ENCODE results near the gene GNA14. TPM values are rescaled to one million over a fixed set of nuclear protein-coding genes. Genes with fewer than 3 reads are reported as not detected.

The GNA14 gene
- total and polyA plus RNA-seq, 12 donors, result 1.7 to 11.9 (median 2.9) TPM

DNA sequence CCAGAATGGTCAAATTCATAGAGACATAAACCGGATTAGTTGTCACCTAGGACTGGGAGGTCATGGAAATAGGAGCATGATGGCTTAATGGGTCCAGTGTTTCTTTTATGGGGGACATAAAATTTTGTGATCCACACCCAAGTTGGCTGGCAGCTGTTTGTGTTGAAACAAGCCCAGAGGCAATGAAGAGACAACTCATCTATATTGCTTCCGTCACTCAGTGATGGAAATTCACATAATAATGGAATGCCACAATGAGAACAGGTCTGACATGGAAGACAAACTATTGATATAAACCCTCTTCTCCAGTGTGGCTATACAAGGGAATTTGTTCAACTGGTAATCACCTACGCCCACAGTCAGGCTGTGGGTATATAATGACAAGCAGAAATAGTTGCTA, 173.2 kb downstream of the GNA14 start:
- no peak for DNase-seq
- H3K4me3 ChIP-seq, result no peak overlapping the region
- H3K27me3 ChIP-seq, result no peaks in the 10 kb centered on the region
- H3K36me3 ChIP-seq (replicated peaks in 1 of 2), result no peaks in the 10 kb centered on the region
- intact Hi-C loops (cut with DNase I), result no loop called here
- no peak for TF ChIP-seq POLR2A (IDR thresholded peaks at IDR 0.05)
- TF ChIP-seq, protein P1, sequence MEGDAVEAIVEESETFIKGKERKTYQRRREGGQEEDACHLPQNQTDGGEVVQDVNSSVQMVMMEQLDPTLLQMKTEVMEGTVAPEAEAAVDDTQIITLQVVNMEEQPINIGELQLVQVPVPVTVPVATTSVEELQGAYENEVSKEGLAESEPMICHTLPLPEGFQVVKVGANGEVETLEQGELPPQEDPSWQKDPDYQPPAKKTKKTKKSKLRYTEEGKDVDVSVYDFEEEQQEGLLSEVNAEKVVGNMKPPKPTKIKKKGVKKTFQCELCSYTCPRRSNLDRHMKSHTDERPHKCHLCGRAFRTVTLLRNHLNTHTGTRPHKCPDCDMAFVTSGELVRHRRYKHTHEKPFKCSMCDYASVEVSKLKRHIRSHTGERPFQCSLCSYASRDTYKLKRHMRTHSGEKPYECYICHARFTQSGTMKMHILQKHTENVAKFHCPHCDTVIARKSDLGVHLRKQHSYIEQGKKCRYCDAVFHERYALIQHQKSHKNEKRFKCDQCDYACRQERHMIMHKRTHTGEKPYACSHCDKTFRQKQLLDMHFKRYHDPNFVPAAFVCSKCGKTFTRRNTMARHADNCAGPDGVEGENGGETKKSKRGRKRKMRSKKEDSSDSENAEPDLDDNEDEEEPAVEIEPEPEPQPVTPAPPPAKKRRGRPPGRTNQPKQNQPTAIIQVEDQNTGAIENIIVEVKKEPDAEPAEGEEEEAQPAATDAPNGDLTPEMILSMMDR (IDR thresholded peaks at IDR 0.05), result no peak
- 94 to 99% (median 96%) methylated on average over 3 of the region's 3 CpGs for WGBS, 4 donors
- H3K9me3 ChIP-seq (replicated peaks in 1 of 3), result peaks cover 0 to 3% (median 0%) of the 10 kb centered on the region in 3 donors
- H3K4me1 ChIP-seq (replicated peaks in 1 of 2), result no peaks in the 10 kb centered on the region
- no peak overlapping the region for H3K27ac ChIP-seq

DNA sequence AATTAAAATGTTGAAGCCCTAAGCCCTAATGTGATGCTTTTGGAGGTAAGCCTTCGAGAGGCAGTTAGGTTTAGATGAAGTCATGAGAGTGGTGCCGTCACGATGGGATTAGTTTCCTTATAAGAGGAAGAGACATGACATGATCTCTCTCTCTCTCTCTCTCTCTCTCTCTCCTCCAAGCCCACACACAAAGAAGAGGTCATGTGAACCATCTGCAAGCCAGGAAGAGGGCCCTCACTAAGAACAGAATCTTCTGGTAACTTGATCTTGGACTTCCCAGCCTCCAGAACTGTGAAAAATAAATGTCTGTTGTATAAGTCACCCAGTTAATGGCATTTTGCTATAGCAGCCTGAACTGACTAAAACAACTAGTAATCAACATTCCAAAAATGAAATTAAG, 175.5 kb downstream of the GNA14 start:
- H3K27me3 ChIP-seq, result no peaks in the 10 kb centered on the region
- no peak for DNase-seq
- no peaks in the 10 kb centered on the region for H3K36me3 ChIP-seq (replicated peaks in 1 of 2)
- peaks cover 0 to 3% (median 0%) of the 10 kb centered on the region in 3 donors for H3K9me3 ChIP-seq (replicated peaks in 1 of 3)
- WGBS, 4 donors, result 87 to 95% (median 92%) methylated on average over 3 of the region's 3 CpGs
- no peaks in the 10 kb centered on the region for H3K4me1 ChIP-seq (replicated peaks in 1 of 2)
- TF ChIP-seq, protein P1 (IDR thresholded peaks at IDR 0.05), result no peak
- no peak for TF ChIP-seq POLR2A (IDR thresholded peaks at IDR 0.05)
- H3K4me3 ChIP-seq, result no peak overlapping the region
- no peak overlapping the region for H3K27ac ChIP-seq
- intact Hi-C loops (cut with DNase I), result no loop called here

DNA sequence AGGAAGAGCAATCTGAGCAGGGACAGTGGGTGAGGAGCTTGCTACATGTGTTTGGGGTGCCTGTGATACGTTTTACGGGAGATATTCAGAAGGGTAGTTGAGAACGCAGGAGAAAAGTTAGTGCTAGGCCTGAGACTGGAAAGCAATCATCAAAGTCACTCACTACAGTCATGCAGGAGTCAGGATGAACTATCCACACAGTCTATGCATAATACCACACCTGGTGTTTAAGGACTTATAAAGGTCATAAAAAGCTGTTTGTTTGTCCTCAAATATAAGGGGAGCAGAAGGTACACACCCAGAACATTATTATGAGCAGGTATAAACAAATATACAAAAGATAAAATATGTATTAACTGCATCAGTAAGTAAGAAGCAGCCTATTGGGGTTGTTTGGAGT, 176.6 kb downstream of the GNA14 start:
- H3K27me3 ChIP-seq, result no peaks in the 10 kb centered on the region
- DNase-seq, result no peak

DNA sequence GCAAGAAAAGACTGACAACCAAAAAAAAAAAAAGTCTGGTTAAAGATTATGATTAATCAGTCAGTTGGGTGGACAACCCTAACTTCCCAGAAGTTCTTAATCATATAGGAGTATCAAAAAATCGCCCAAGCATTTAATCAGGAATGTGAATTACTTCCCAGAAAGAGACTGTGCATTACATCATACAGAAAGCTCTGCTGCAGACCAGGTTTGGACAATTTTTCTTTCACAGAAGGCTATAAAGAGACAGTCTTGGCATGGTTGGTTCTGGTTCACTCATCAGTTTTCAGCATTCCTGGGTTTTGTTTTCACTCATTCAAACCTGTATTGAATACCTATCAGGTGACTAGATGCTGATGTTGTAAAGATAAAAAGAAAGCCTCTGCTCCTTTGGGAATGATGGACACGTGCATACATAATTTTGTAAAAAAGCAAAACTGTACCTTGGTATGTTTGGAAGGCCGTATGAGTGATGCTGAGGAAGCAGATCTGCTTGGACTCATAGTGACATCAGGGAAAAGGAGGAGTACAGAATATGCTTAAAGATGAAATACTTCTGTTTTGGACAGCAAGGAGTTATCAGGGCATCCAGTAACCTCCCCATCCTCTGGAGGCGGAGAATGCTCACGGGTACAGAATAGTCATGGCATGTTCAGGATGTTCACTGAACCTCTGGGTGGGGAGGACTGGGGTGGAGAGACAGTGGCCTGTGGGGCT, 178.4 kb downstream of the GNA14 start:
- DNase-seq, result no peak
- Histone ChIP-seq H3K36me3 (replicated peaks in 1 of 2) (no peaks in the 10 kb centered on the region), H3K27me3 (no peaks in the 10 kb centered on the region), H3K4me1 (replicated peaks in 1 of 2) (no peaks in the 10 kb centered on the region), H3K9me3 (replicated peaks in 1 of 3) (peaks cover 0 to 3% (median 0%) of the 10 kb centered on the region in 3 donors), H3K4me3 (no peak overlapping the region), H3K27ac (no peak overlapping the region)
- 71 to 79% (median 77%) methylated on average over 5 of the region's 5 CpGs for WGBS, 4 donors
- intact Hi-C loops (cut with DNase I), result no loop called here
- TF ChIP-seq POLR2A (IDR thresholded peaks at IDR 0.05), result no peak
- TF ChIP-seq, protein P1 (IDR thresholded peaks at IDR 0.05), result no peak

More for the DNA sequence above, 176.6 kb downstream of the GNA14 start:
- WGBS, 4 donors, result 81 to 93% (median 85%) methylated on average over 3 of the region's 3 CpGs
- no peak overlapping the region for H3K27ac ChIP-seq
- no peaks in the 10 kb centered on the region for H3K36me3 ChIP-seq (replicated peaks in 1 of 2)
- TF ChIP-seq POLR2A (IDR thresholded peaks at IDR 0.05), result no peak
- TF ChIP-seq, protein P1 (IDR thresholded peaks at IDR 0.05), result no peak
- H3K9me3 ChIP-seq (replicated peaks in 1 of 3), result peaks cover 0 to 3% (median 0%) of the 10 kb centered on the region in 3 donors
- intact Hi-C loops (cut with DNase I), result no loop called here
- H3K4me1 ChIP-seq (replicated peaks in 1 of 2), result no peaks in the 10 kb centered on the region
- H3K4me3 ChIP-seq, result no peak overlapping the region
